NCI-H1105 (cell line): ENCODE measurements around the gene FAM72B.
A peak's percentile ranks its signal among the peaks of the same experiment; 100 is the strongest.
"Not testable (repeated sequence)": the region's sequence is repeated elsewhere in the genome, so short reads cannot be mapped to it uniquely, and the experiment has no call there.

Experiments
- DNase-seq: peaks from one replicate; lab custom pipeline; 2025; lab: John Stamatoyannopoulos, UW

Gene FAM72B

GRCh38 chr1:121184290-121185127 is at the start of gene FAM72B, which contains the start of gene SRGAP2C:
Gene FAM72B (minus strand): TSS chr1:121184340. CDS start chr1:121183489, 851 bp downstream.
Gene SRGAP2C (plus strand): TSS chr1:121184975. CDS start chr1:121187447, 2,472 bp downstream.
- peak; percentile 98 for DNase-seq

GRCh38 chr1:121232445-121233125 is 48.4 kb upstream of the FAM72B start:
- DNase-seq = not testable (repeated sequence)

- DNase-seq = not testable (repeated sequence)
Measured at GRCh38 chr1:121230636-121231035, 46.5 kb upstream of the FAM72B start.

- not testable (repeated sequence) for DNase-seq
Measured at GRCh38 chr1:121227544-121228330, 43.6 kb upstream of the FAM72B start.

GRCh38 chr1:121226925-121227324 is 42.8 kb upstream of the FAM72B start:
- not testable (repeated sequence) for DNase-seq

- DNase-seq = not testable (repeated sequence)
Measured at GRCh38 chr1:121226295-121226904, 42.3 kb upstream of the FAM72B start.

- DNase-seq = not testable (repeated sequence)
Measured at GRCh38 chr1:121224714-121225113, 40.6 kb upstream of the FAM72B start.

GRCh38 chr1:121221770-121222169 is 37.6 kb upstream of the FAM72B start:
- not testable (repeated sequence) for DNase-seq

GRCh38 chr1:121216676-121217075 is 32.5 kb upstream of the FAM72B start:
- not testable (repeated sequence) for DNase-seq

GRCh38 chr1:121215699-121216417 is 31.7 kb upstream of the FAM72B start:
- not testable (repeated sequence) for DNase-seq

- not testable (repeated sequence) for DNase-seq
Measured at GRCh38 chr1:121214544-121215156, 30.5 kb upstream of the FAM72B start.

- not testable (repeated sequence) for DNase-seq
Measured at GRCh38 chr1:121213491-121213890, 29.4 kb upstream of the FAM72B start.

GRCh38 chr1:121210778-121211177 is 26.6 kb upstream of the FAM72B start:
- DNase-seq = not testable (repeated sequence)

- DNase-seq = not testable (repeated sequence)
Measured at GRCh38 chr1:121208375-121208774, 24.2 kb upstream of the FAM72B start.

- not testable (repeated sequence) for DNase-seq
Measured at GRCh38 chr1:121207328-121207727, 23.2 kb upstream of the FAM72B start.

GRCh38 chr1:121205786-121206711 is 21.9 kb upstream of the FAM72B start:
- not testable (repeated sequence) for DNase-seq

- DNase-seq = not testable (repeated sequence)
Measured at GRCh38 chr1:121202986-121203385, 18.8 kb upstream of the FAM72B start.

- not testable (repeated sequence) for DNase-seq
Measured at GRCh38 chr1:121200985-121201981, 17.1 kb upstream of the FAM72B start.
